ENCODE data around the gene PFDN6. TPM values are rescaled to one million over a fixed set of nuclear protein-coding genes. Genes with fewer than 3 reads are reported as not detected.
A peak's percentile ranks its signal among the peaks of the same experiment; 100 is the strongest.

The PFDN6 gene
- polyA plus RNA-seq, 3 donors = 26.0 to 36.2 (median 28.4) TPM

GRCh38 chr6:33297406-33297955, 8.1 kb downstream of the PFDN6 start:
- Histone ChIP-seq H3K9me3 (replicated peaks in 1 of 2; ENCODE audit: control insufficient read depth in 1 of 2, insufficient read depth in 1 of 2, low read length in 2 of 2) (no peaks in the 10 kb centered on the region), H3K9ac (ENCODE audit: insufficient read depth, low read length, poor library complexity, severe bottlenecking) (peak overlapping the region; percentile 78), H4K20me1 (ENCODE audit: insufficient read depth, low read length) (peaks cover 75% of the 10 kb centered on the region), H2AFZ (ENCODE audit: insufficient read depth, low read depth, low read length, poor library complexity, severe bottlenecking) (peak overlapping the region; percentile 50), H3K27me3 (ENCODE audit: control insufficient read depth in 2 of 2, insufficient read depth in 2 of 2, low read length in 2 of 2) (no peaks in the 10 kb centered on the region), H3K4me1 (ENCODE audit: control insufficient read depth in 1 of 2, insufficient read depth in 2 of 2, low read length in 2 of 2) (peaks cover 34 to 36% of the 10 kb centered on the region in 2 donors), H3K4me2 (replicated peaks; ENCODE audit: extremely low read depth, low read length, poor library complexity, severe bottlenecking) (peak overlapping the region; percentile 99), H3K36me3 (replicated peaks in 1 of 2; ENCODE audit: control insufficient read depth in 1 of 2, insufficient read depth in 2 of 2, low read length in 2 of 2) (peaks cover 46 to 62% of the 10 kb centered on the region in 2 donors), H3K27ac (ENCODE audit: low read depth in 1 of 2, low read length in 2 of 2) (peak overlapping the region; percentile 94 to 98), H3K4me3 (replicated peaks in 1 of 3; ENCODE audit: low read depth in 2 of 3, low read length in 3 of 3) (peak overlapping the region; percentile 75 to 95 (median 83)), H3K79me2 (ENCODE audit: insufficient read depth, low read length) (peaks cover 72% of the 10 kb centered on the region)
- intact Hi-C loops (cut with micrococcal nuclease) = loop anchor here (5.0 to 10.0 kb wide), 2 partner anchors 95 to 97 kb away; partner anchors contain the start of genes HSD17B8 (in 1 of the 2), KIFC1 (in 1 of the 2), RXRB (in 1 of the 2) and SLC39A7 (in 1 of the 2)
- 2% methylated on average over 11 of the region's 16 CpGs for WGBS (ENCODE audit: insufficient coverage)
- Mint-ChIP-seq H3K36me3 (peaks cover 47 to 61% of the 10 kb centered on the region in 2 donors), H3K27me3 (ENCODE audit: low read depth in 3 of 3) (peaks cover 0 to 3% (median 0%) of the 10 kb centered on the region in 3 donors), H3K9me3 (peaks cover 0 to 6% (median 0%) of the 10 kb centered on the region in 7 donors), H3K27ac (peak overlapping the region; percentile 88 to 100 (median 100)), H3K4me3 (peak overlapping the region; percentile 100), H3K4me1 (peaks cover 44% of the 10 kb centered on the region)
- no peak for TF ChIP-seq CTCF (IDR thresholded peaks at IDR 0.05)
- peak in 2 of 3 donors; percentile 15 to 25 for DNase-seq

- Histone ChIP-seq H2AFZ (ENCODE audit: insufficient read depth, low read depth, low read length, poor library complexity, severe bottlenecking) (peak overlapping the region; percentile 53), H3K4me3 (replicated peaks in 1 of 3; ENCODE audit: low read depth in 2 of 3, low read length in 3 of 3) (peak overlapping the region; percentile 75 to 95 (median 83)), H3K27me3 (ENCODE audit: control insufficient read depth in 2 of 2, insufficient read depth in 2 of 2, low read length in 2 of 2) (no peaks in the 10 kb centered on the region), H3K9me3 (replicated peaks in 1 of 2; ENCODE audit: control insufficient read depth in 1 of 2, insufficient read depth in 1 of 2, low read length in 2 of 2) (no peaks in the 10 kb centered on the region), H4K20me1 (ENCODE audit: insufficient read depth, low read length) (peaks cover 74% of the 10 kb centered on the region), H3K79me2 (ENCODE audit: insufficient read depth, low read length) (peaks cover 78% of the 10 kb centered on the region), H3K4me2 (replicated peaks; ENCODE audit: extremely low read depth, low read length, poor library complexity, severe bottlenecking) (peak overlapping the region; percentile 99), H3K27ac (ENCODE audit: low read depth in 1 of 2, low read length in 2 of 2) (peak overlapping the region; percentile 94 to 98), H3K9ac (ENCODE audit: insufficient read depth, low read length, poor library complexity, severe bottlenecking) (peak overlapping the region; percentile 78), H3K4me1 (ENCODE audit: control insufficient read depth in 1 of 2, insufficient read depth in 2 of 2, low read length in 2 of 2) (peaks cover 34 to 36% of the 10 kb centered on the region in 2 donors), H3K36me3 (replicated peaks in 1 of 2; ENCODE audit: control insufficient read depth in 1 of 2, insufficient read depth in 2 of 2, low read length in 2 of 2) (peaks cover 40 to 62% of the 10 kb centered on the region in 2 donors)
- no peak for TF ChIP-seq CTCF (IDR thresholded peaks at IDR 0.05)
- peaks cover 0 to 3% (median 0%) of the 10 kb centered on the region in 3 donors for H3K27me3 Mint-ChIP-seq (ENCODE audit: low read depth in 3 of 3)
- peaks cover 40 to 61% of the 10 kb centered on the region in 2 donors for H3K36me3 Mint-ChIP-seq
- peak overlapping the region; percentile 100 for H3K4me3 Mint-ChIP-seq
- DNase-seq = peak; percentile 82 to 85 (median 82)
- intact Hi-C loops (cut with micrococcal nuclease) = loop anchor here (2.0 to 10.0 kb wide), 3 partner anchors 96 to 97 kb away; partner anchors contain the start of genes RXRB (in 2 of the 2), SLC39A7 (in 2 of the 2), HSD17B8 (in 1 of the 2) and KIFC1 (in 1 of the 2)
- H3K9me3 Mint-ChIP-seq = peaks cover 0 to 6% (median 0%) of the 10 kb centered on the region in 7 donors
- H3K4me1 Mint-ChIP-seq = peaks cover 44% of the 10 kb centered on the region
- H3K27ac Mint-ChIP-seq = peak overlapping the region; percentile 98 to 100 (median 100)
- under 1% methylated on average over 19 of the region's 42 CpGs for WGBS (ENCODE audit: insufficient coverage)
These were observed 8.8 kb downstream of the PFDN6 start for GRCh38 chr6:33297956-33298772.
